ENCODE results near the gene FOXJ2. TPM values are rescaled to one million over a fixed set of nuclear protein-coding genes. Genes with fewer than 3 reads are reported as not detected.

Gene FOXJ2
- total RNA-seq, 1 donor from 2014 or later = 25.1 TPM

DNA sequence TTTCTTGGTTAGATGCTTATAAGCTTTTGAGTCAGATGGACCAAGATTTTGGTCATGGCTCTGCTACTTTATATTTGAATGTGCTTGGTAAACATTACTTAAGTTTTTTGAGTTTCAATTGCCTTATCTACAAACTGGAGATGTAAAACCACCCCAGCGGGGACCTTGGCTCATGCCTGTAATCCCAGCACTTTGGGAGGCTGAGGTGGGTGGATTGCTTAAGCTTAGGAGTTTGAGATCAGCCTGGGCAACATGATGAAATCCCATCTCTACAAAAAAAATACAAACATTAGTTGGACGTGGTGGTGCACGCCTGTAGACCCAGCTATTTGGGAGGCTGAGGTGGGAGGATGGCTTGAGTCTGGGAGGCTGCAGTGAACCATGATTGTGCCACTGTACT lies 60.8 kb downstream of the FOXJ2 start:
- intact Hi-C loops (cut with DNase I) = no loop called here

DNA sequence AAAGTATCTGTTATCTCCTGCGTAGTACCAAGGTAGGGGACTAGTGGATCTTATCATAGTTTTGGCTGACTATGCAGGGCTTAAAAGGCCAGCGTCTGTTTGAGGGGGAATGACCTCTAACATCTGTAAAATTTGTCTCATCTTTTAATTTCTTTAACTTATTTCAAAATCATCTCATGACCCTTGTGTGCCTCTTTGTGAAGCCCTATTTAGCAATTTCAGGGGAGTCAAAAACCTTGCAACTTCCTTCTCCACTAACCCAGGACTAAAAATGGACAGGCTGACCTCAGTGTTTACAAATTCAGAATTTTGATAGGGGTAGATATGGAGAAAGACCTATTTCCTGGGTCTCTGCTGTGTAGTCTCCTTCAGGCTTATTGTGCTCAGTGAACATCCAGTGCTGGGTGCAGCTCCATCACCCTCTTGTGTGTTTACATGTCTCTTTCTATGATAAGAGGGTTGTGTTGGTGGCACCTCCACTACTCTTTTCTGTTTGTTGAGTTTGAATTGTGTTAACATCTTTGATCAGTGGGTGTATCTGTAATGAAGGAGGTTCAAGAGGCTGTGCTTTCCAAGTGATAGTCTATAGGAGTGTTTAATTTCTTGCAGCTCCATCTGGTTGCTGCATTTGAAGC lies 63.9 kb downstream of the FOXJ2 start:
- DNase-seq (ENCODE audit: low spot score) = no peak
- intact Hi-C loops (cut with DNase I) = no loop called here

More for the DNA sequence above, 60.8 kb downstream of the FOXJ2 start:
- no peak for DNase-seq (ENCODE audit: low spot score)

DNA sequence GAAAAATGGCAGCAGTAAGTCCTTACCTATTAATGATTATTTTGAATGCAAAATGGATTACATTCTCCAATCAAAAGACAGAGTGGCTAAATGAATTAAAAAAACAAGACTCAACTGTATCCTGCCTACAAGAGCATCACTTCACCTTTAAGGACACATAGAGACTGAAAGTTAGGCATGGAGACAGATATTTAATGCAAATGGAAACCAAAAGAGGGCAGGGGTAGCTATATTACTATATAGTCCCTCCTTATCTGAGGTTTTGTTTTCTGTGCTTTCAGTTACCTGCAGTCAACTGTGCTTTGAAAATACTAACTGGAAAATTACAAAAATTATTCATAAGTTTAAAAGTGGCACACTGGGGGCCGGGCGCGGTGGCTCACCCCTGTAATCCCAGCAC lies 66.7 kb downstream of the FOXJ2 start:
- intact Hi-C loops (cut with DNase I) = no loop called here
- no peak for DNase-seq (ENCODE audit: low spot score)

Other genes with a start within 250 kb of the FOXJ2 start
- gene NANOG, start 243.3 kb upstream of the FOXJ2 start, total RNA-seq = not detected
- gene SLC2A14, start 159.8 kb upstream of the FOXJ2 start, total RNA-seq = 0.51 TPM
- gene SLC2A3, start 96.5 kb upstream of the FOXJ2 start, total RNA-seq = 23.5 TPM
- 4.2 TPM for gene C3AR1, start 33.6 kb downstream of the FOXJ2 start, total RNA-seq
- gene NECAP1, start 49.6 kb downstream of the FOXJ2 start, total RNA-seq = 19.0 TPM
- gene CLEC4A, start 90.9 kb downstream of the FOXJ2 start, total RNA-seq = 0.35 TPM
- gene ZNF705A, start 124.3 kb downstream of the FOXJ2 start, total RNA-seq = not detected
- gene FAM90A1, start 194.9 kb downstream of the FOXJ2 start, total RNA-seq = not detected

Data from cardiac septum (tissue), 1 donor.